Right lung (tissue), 5 donors: ENCODE results near the gene IFRD2. TPM values are rescaled to one million over a fixed set of nuclear protein-coding genes. Genes with fewer than 3 reads are reported as not detected.
"Not testable (repeated sequence)": the region's sequence is repeated elsewhere in the genome, so short reads cannot be mapped to it uniquely, and the experiment has no call there.

ENCODE experiments used
- DNase-seq, 2 donors: peaks; one replicate each; pipeline ENCODE4 v3.0.0-alpha.2; 2013
- polyA plus RNA-seq, 5 donors: library from polyadenylated mRNA; unstranded; fragments of 120-200 nt; gene quantifications; one replicate each; pipeline versions ENCODE4 v1.2.1 to v1.2.3, GENCODE V29; 2013; ENCODE audit warnings: inconsistent platforms in 1 of 5, low replicate concordance in 1 of 5; ENCODE audit not compliant: insufficient read length in 5 of 5, insufficient read depth in 1 of 5

IFRD2 gene
- polyA plus RNA-seq, 5 donors = 26.6 to 46.5 (median 34.0) TPM

- DNase-seq = no peak
These were observed 33.4 kb upstream of the IFRD2 start for GRCh38 chr3:50325497-50326181.

- no peak for DNase-seq
These were observed 32.9 kb upstream of the IFRD2 start for GRCh38 chr3:50325113-50325480.

- DNase-seq = no peak
These were observed 32.3 kb upstream of the IFRD2 start for GRCh38 chr3:50324351-50325112.

GRCh38 chr3:50323614-50324199 is 31.5 kb upstream of the IFRD2 start:
- DNase-seq = no peak

- DNase-seq = no peak
These were observed 30.9 kb upstream of the IFRD2 start for GRCh38 chr3:50323092-50323600.

DNA sequence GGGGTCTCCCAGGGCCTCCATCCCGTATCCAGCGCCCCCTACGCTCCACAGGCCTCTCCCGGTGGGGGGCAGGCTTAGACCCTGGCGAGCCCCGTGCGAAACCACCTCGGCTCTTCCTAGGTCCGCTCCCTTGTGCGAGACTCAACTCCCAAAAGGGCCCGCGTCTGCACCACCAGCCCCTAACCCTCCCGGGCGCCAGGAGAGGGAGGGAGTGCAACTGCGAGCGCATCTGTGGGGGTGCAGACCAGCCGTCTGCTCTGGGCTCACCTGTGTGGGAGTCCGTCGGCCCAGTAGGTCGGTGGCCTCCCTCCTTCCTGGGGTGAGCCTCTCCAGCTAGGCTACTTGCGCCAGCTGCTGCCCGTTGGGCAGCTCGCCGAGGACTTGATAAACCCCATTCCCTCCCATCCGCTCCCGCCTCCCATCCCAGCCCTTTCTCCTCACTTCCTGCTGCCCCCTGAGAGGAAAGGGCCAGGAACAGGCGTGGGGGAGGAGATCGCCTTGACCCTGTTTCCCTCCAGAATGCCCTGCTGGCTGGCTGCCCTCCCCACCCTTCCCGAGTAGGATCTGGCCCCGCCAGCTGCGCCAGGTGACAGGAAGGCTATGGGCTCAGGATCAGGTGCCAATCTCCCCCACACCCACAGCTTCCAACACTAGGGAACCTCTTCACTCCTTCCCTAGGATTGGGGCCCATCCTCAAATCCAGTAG is 30.3 kb upstream of the IFRD2 start, which contains the start of gene HYAL2:
Gene HYAL2 (minus strand): TSS at position 360 of the 706 bp plus-strand sequence. CDS start 2,256 bp downstream, outside the sequence.
- DNase-seq = no peak

DNA sequence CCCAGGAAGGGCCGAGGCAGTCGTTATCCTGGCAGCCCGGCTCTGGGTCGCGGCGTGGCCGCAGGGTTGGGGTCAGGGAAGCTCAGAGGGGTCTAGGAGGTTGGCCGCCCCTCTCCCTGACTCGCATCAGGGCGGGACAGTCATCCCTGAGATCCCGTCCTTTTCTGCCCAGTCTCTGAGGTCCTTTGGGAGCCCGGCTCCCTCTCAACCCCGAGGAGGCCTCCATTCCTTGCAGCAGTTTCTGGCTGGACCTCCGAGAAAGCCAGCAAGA is 29.8 kb upstream of the IFRD2 start:
- DNase-seq = no peak

DNA sequence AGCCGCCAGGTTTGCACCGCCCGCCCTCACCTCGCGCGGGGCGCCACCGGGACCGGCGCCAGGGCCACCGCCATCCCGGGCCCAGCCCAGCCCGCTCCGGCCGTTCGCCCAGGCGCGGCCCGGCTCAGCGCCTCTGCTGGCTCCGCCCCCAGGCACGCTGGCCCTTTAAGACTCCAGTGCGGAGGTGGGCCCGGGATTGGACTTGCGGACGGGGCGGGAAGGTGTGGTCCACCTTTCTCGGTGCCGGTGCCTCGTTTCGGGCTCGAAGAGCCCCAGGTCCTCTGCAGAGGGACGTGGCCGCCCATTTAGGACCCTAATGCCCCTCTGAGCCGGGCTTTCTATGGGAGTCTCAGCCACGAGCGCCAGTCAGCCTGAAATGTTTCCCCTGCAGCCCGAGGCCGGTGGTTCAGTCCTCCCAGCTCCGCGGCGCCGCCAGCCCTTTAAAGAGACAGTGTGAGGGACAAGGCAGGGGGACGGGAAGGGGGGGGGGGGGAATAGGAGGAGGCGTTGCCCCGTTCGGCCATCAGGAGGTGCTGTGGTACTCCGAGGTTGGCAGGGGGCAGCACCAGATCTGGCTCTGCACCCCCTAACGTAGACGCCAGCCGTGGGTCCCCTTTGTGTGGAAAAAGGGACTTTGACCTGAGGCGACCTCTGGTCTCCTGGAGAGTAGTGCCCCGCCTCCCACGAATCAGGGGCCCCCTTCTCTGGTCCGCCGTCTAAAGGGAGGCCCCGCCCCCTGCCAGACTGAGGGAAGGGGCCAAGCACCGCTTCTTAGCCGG is 29.3 kb upstream of the IFRD2 start:
- peak; percentile 89 to 90 for DNase-seq

- DNase-seq = peak; percentile 86 to 88
These were observed 28.7 kb upstream of the IFRD2 start for GRCh38 chr3:50320853-50321335.

GRCh38 chr3:50319894-50320625 is 27.8 kb upstream of the IFRD2 start:
- no peak for DNase-seq

- DNase-seq = no peak
These were observed 27.1 kb upstream of the IFRD2 start for GRCh38 chr3:50319181-50319893.

DNA sequence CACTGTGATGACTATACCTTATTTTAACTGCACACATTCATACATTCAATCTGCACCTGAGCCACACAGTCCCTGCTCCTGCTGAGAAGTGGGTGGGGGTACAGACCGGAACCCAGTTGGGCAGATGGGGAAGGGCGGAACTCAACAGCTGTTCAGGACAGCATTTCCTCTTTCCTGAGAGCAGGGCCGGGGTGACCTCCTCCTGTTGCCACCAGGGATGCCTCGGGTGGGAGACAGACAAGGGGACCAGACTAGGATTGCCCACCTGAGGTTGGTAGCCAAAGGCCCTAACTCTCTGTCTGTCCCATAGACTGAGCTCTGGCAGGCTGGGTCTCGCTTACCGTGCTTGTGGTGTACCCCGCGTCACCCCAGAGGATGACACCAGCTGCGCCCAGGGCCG is 26.4 kb upstream of the IFRD2 start:
- DNase-seq = no peak

DNA sequence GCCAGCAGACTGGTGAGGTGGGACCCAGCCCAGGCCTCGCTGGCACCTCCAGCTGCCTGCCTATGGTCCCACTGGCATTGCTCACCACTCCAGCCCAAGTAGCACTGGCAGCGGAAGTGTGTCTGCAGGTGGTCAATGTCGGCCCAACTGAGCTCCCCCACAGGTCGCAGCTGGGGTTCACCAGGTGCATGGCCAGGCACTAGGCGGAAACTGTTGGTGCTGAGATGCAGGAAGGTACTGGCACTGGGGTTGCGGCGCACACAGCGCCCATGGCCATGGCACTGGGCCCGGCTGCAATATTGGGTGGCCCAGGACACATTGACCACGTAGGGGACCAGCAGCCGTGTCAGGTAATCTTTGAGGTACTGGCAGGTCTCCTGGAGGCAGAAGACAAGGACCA is 25.9 kb upstream of the IFRD2 start:
- no peak for DNase-seq

DNA sequence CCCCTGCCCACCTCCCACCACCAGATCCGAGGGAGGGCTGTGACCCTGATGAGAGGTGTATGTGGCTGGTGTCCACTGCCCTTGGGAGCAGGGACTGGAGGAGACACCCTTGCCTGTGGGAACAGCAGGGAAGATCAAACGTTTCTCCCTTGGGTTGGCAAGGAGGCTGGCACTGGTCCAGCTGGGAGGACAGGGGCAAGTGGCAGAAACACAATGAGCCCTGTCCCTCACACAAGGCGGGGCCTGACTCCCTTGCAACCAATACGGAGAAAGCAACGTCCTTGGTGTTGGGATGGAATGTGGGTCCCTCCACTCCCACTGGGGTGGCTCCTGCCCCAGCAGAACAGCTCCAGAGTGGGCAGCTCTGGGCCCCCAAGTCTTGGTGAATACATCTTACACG is 25.1 kb upstream of the IFRD2 start:
- DNase-seq = no peak

DNA sequence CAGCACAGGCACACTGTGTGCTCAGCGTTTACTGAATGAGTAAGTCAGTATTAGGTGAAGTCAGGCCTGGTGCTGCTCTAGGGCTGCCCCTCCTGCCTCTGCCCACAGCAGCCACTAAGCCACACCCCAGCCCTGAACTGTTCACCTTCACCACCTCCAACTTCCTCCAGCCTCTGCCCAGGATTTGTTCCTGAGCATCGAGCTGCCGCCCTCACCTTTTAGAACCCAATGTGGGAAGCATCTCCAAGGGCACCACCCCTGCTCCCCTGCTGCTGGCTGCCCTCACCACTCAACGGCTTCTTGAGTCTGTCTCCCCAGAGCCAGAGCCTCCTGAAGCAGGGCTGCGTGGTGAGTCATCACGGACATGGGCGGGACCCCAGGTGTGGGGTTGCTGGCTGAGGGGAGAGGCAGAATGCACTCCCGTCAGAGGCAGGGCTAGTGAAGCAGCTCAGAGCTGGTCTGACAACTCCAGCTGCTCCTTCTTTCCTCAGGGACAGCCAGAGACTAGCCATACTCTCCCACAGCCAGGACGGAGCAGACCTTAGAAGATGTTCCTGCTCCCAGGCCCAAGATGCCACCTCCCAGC is 24.5 kb upstream of the IFRD2 start:
- DNase-seq = no peak

DNA sequence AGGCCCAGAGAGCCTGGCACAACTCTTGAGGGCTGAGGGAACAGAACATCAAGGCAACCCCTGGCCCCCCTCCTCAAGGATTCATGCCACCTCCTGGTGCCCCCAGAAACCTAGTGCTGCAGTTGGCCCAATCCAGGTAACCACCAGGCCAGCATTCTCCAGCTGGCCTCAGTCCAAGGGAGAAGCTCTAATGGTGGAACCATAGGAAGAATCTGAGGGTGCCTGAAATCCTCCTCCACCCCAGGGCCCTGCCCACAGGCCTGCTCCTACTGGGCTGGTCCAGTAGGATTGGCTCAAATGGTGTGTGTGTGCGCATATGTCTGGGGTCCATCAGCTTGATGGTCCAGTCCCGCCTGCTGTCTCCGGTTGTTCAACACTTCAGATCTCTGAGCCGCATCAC is 22.6 kb upstream of the IFRD2 start:
- no peak for DNase-seq

DNA sequence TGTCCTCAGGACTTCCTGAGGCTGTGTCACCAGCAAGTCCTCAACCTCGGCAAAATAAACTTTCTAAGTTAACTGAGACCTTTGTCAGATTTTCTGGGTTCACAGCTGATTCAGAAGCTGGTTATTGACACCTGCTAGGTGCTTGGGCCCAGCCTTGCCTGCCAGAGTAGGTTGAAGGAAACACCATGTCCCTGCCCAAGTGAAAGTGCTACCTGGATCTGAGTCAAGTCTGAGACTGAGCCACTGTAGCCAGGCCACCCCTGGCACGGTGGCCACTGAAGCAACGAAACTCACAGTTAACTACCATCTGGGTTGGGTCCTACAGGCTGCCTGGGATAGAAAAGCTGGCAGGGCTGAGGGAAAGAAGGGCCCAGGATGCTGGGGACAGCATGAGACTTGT is 22.1 kb upstream of the IFRD2 start:
- no peak for DNase-seq

GRCh38 chr3:50312041-50312440 is 19.8 kb upstream of the IFRD2 start:
- not testable (repeated sequence) for DNase-seq

- no peak for DNase-seq
These were observed 12.4 kb upstream of the IFRD2 start for GRCh38 chr3:50304601-50305000.
